ENCODE results near the gene CLCN6.

DNA sequence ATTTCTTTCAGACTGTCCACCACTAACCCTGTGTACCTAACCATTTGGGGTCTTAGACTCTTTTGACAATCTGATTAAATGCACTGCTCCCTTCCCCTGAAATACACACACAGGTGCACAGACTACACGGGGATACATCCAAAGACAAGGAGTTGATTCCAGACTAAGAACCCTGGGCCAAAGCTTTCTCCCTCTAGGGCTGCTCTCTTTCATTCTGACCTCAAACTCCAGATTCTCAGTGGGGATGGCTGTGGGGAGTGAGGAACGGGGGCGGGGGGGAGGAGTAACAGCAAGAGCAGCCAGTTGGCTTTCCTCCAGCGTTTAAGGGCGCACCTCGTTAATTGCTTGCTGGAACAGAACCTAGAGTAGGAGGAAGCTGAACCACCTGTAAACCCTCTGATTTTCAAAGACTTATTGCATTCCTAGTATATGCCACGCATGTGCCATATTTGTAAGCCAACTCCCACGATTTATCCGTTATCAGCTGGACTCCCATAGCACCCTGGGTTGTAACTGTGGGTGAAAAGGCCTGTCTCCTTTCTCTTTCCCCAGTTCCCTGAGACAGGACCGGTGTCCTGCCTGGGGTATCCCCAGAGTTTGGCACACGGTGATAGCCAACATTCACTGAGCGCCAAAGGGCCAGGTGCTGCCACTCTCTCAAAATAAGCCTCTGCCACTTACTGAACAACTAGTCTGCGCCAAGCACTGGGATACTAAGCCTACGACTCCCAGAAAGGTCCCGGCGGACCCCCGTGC is 1.1 kb upstream of the CLCN6 start:
- TF ChIP-seq, protein P1, sequence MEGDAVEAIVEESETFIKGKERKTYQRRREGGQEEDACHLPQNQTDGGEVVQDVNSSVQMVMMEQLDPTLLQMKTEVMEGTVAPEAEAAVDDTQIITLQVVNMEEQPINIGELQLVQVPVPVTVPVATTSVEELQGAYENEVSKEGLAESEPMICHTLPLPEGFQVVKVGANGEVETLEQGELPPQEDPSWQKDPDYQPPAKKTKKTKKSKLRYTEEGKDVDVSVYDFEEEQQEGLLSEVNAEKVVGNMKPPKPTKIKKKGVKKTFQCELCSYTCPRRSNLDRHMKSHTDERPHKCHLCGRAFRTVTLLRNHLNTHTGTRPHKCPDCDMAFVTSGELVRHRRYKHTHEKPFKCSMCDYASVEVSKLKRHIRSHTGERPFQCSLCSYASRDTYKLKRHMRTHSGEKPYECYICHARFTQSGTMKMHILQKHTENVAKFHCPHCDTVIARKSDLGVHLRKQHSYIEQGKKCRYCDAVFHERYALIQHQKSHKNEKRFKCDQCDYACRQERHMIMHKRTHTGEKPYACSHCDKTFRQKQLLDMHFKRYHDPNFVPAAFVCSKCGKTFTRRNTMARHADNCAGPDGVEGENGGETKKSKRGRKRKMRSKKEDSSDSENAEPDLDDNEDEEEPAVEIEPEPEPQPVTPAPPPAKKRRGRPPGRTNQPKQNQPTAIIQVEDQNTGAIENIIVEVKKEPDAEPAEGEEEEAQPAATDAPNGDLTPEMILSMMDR (IDR thresholded peaks at IDR 0.05; ENCODE audit: poor library complexity) = no peak
- no peak for TF ChIP-seq EZH2 (IDR thresholded peaks at IDR 0.05; ENCODE audit: borderline replicate concordance)
- TF ChIP-seq EZH2phosphoT487 (IDR thresholded peaks at IDR 0.05; ENCODE audit: low read depth, severe bottlenecking, unreplicated experiment) = no peak
